Measurements from ENCODE around the gene FLNB.
"Not testable (repeated sequence)": the region's sequence is repeated elsewhere in the genome, so short reads cannot be mapped to it uniquely, and the experiment has no call there.

The FLNB gene

GRCh38 chr3:58190882-58191281 lies 182.7 kb downstream of the FLNB start:
- DNase-seq, result no peak

- no peak for DNase-seq
These were observed 183.3 kb downstream of the FLNB start for GRCh38 chr3:58191361-58191991.

DNA sequence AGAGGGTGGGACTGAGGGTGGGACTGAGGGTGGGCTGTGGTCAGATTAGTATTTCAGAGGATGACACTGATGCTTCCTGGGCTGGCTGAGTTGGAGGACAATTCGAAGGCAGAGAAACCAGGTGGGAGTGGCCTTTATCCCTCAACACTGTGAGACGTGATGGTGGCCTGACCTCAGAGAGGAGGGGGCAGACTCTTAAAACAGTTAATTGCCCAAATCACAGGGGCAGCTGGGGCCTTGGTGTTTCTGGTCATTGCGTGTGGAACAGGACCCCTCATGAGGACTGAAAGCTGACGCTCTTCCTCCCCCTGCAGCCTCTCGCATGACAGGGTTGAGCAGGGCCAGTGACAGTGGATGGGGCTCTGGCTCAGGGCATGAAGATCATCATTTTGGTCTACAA lies 183.8 kb downstream of the FLNB start:
- DNase-seq, result no peak

DNA sequence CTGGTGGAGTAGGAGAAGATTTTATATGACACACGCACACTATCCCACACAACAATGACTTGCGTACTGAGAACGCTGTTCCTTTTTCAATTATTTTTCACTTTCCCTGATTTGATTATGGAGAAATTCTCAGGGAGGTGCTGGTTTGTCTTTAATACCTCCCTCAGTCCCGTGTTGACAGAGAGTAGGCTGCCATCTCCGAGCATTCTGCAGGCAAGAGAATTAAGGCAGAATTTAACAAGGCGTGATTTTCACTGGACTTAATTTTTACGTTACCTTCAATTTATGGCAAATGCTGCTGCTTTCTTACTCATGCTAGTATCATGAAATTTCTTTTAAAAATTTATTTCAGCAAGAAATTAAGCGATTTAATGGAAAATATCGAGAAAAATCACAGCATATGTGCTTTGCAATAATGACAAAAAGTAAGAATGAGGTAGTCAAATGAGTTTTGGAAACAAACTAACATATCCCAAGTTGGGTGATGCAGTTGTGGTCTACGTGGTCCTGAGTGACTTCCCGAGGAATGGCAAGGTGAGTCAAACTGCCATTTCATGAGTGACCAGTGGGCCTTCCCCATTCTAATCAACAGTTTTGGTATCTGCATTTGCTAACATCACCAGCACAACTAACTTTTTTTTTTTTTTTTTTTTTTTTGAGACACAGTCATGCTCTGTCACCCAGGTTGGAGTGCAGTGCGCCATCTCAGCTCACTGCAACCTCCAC lies 185.6 kb downstream of the FLNB start:
- DNase-seq, result no peak

- no peak for DNase-seq
These were observed 189.4 kb downstream of the FLNB start for GRCh38 chr3:58197588-58197987.

GRCh38 chr3:58198362-58198761 lies 190.1 kb downstream of the FLNB start:
- DNase-seq, result no peak

- DNase-seq, result no peak
These were observed 190.6 kb downstream of the FLNB start for GRCh38 chr3:58198804-58199203.

- DNase-seq, result no peak
These were observed 192.0 kb downstream of the FLNB start for GRCh38 chr3:58200121-58200709.

- DNase-seq, result no peak
These were observed 192.7 kb downstream of the FLNB start for GRCh38 chr3:58200846-58201355.

DNA sequence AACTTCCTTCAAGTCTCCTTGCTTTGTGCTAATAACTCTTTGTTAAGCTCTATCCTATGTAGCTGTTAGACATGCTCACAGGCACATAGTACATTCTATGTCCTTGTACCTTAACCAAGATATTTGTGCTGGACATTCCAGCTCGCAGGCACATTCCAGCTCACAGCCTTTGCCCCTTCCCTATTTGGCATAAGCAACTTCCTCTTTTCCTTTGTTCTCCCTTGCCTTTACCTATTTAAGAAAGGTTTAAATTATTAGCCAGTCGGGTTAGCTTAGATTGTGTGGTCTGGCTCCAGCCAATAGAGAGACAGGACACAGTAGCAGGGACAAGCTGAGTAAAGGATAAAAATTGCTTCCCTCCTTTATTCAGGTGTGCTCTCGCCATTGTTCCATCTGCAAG lies 193.2 kb downstream of the FLNB start:
- not testable (repeated sequence) for DNase-seq

- DNase-seq, result no peak
These were observed 194.7 kb downstream of the FLNB start for GRCh38 chr3:58202917-58203360.

DNA sequence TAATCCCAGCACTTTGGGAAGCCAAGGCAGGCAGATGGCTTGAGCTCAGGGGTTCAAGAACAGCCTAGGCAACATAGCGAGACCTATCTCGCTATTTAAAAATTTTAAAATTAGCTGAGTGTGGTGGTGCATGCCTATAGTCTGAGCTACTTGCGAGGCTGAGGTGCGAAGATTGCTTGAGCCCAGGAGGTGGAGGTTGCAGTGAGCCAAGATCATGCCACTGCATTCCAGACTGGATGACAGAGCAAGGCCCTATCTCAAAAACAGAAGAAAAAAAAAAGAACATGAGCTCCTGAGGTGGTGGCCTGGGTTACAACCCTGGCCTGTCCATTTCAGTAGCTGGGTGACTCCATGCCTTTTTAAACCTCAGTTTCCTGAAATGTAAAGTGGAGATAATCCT lies 195.3 kb downstream of the FLNB start:
- no peak for DNase-seq

DNA sequence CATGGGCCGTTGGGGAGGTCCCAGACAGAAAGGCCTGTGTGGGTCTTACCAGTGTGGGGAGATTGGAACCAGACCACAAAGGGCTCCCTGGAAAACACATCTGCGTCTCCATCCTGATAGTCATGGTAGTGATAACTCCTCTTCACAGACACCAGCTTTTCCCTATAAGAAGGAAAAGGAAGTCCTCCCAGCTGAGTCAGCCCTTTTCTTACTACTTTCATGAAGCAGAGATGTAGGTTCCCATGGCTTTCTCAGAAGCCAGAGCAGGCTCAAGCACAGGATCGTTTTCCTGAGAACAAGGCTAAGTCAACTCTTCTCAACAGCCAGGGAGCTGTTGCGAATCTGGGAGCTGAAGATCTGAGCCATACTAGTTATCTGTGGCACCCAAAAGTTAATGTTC lies 196.5 kb downstream of the FLNB start:
- no peak for DNase-seq

- DNase-seq, result no peak
These were observed 197.8 kb downstream of the FLNB start for GRCh38 chr3:58205981-58206380.

GRCh38 chr3:58206406-58207011 lies 198.3 kb downstream of the FLNB start:
- no peak for DNase-seq

GRCh38 chr3:58207954-58208353 lies 199.7 kb downstream of the FLNB start:
- no peak for DNase-seq

- no peak for DNase-seq
These were observed 201.7 kb downstream of the FLNB start for GRCh38 chr3:58209933-58210332.

DNA sequence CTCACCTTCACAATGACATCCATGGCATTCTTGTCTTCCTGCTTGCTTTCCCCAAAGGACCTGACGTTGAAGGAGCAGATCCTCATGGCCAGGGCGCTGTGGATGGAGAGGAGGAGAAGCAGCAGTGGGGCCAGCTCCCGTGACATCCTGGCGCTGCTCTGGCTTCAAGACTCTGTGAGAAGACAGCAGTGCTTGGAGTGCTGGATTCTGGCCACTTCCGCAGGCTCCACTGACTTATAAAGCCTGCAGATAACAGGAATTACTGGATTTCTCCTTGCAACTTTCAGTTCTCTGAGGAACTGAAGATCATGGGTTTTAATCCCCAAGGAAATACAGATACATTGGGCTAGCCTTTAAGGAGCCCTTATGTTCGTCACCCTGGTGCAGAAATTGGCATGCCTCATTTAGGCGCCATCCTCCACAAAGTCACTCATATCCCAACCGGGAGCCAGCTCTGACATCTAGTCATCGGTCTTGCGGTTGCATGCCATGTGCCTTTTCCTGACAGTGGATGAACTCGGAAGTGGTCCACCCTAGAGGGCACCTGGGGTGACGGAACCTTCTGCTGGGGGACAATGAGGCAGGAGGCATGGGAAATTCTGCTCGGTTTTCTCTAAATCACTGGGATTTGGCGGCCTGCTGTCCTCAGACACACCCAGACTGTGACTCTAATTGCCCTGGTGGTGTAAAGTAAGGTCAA lies 202.7 kb downstream of the FLNB start, which contains the start of gene DNASE1L3:
TSS of gene DNASE1L3 (minus strand) at position 212 of the 700 bp plus-strand sequence. CDS start at position 146, 66 bp downstream.
- no peak for DNase-seq

- DNase-seq, result no peak
These were observed 206.5 kb downstream of the FLNB start for GRCh38 chr3:58214484-58215316.

DNA sequence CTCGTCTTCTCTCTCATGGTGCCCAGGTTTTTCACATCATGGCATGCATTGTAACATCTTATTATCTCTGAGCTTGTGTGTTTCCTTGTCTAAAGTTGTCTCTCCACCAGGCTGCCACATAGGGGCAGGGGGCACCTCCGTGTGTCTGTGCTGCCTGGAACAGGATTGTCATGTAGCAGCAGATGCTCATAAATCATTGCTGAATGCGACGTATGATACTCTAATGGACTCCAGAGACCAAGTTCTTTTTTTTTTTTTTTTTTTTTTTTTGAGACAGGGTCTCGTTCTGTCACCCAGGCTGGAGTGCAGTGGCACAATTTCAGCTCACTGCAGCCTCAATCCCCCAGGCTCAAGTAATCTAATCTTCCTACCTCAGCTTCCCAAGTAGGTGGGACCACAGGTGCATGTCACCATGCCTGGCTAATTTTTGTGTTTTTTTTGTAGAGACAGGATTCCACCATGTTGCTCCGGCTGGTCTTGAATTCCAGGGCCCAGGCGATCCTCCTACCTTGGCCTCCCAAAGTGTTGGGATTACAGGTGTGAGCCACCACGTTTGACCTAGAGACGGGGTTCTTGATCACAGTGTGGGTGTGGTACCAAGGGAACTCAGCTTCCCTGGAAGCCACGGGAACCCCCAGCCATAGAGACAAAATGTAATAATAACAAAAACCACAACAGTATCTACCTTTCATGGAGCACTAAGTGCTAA lies 207.2 kb downstream of the FLNB start:
- DNase-seq, result no peak

DNA sequence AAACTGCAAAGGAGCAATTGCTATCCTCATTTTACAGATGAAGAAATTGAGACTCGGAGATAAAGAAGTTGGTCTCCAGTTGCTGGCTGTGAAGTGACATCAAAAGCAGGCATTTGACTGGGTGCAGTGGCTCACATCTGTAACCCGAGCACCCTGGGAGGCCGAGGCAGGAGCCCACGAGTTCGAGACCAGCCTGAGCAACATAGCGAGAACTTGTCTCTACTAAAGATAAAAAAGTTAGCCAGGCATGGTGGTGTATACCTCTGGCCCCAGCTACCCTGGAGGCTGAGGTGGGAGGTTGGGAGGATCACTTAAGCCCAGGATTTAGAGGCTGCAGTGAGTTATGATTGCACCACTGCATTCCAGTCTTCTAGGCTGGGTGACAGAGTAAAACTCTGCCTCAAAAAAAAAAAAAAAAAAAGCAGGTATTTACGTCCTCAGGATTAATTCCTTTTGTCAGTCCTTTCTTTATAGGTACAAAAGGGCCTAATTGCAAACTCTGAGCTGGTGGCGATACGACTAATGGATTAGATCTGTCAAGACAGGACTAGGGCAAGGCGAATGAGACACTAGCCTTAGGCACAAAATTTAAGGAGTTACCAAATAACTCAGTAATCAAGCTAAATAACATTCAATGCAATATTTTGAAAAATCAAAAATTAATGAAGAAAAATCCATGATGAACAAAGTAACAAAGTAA lies 208.4 kb downstream of the FLNB start:
- no peak for DNase-seq
